Measurements from ENCODE around the gene HOMER3.

Gene HOMER3

GRCh38 chr19:18940769-18941627 lies at the start of gene HOMER3:
HOMER3 (minus strand) TSS chr19:18941217; CDS start chr19:18938982, 2,235 bp downstream.
- peak; percentile 45 to 49 for DNase-seq (ENCODE audit: low read depth in 2 of 2)

- DNase-seq (ENCODE audit: low read depth in 2 of 2): no peak
These were observed 49.2 kb upstream of the HOMER3 start for GRCh38 chr19:18990128-18990708.

GRCh38 chr19:18989316-18989715 lies 48.3 kb upstream of the HOMER3 start:
- DNase-seq (ENCODE audit: low read depth in 2 of 2): no peak

GRCh38 chr19:18987456-18987855 lies 46.4 kb upstream of the HOMER3 start:
- no peak for DNase-seq (ENCODE audit: low read depth in 2 of 2)

GRCh38 chr19:18985257-18985656 lies 44.2 kb upstream of the HOMER3 start:
- DNase-seq (ENCODE audit: low read depth in 2 of 2): no peak

- no peak for DNase-seq (ENCODE audit: low read depth in 2 of 2)
These were observed 43.2 kb upstream of the HOMER3 start for GRCh38 chr19:18984251-18984650.

- no peak for DNase-seq (ENCODE audit: low read depth in 2 of 2)
These were observed 41.7 kb upstream of the HOMER3 start for GRCh38 chr19:18982669-18983068.

GRCh38 chr19:18980432-18981020 lies 39.5 kb upstream of the HOMER3 start:
- DNase-seq (ENCODE audit: low read depth in 2 of 2): no peak

GRCh38 chr19:18978616-18979015 lies 37.6 kb upstream of the HOMER3 start:
- no peak for DNase-seq (ENCODE audit: low read depth in 2 of 2)

- DNase-seq (ENCODE audit: low read depth in 2 of 2): no peak
These were observed 34.9 kb upstream of the HOMER3 start for GRCh38 chr19:18975869-18976268.

GRCh38 chr19:18975011-18975410 lies 34.0 kb upstream of the HOMER3 start:
- no peak for DNase-seq (ENCODE audit: low read depth in 2 of 2)

GRCh38 chr19:18972851-18973250 lies 31.8 kb upstream of the HOMER3 start:
- DNase-seq (ENCODE audit: low read depth in 2 of 2): no peak

GRCh38 chr19:18972301-18972811 lies 31.3 kb upstream of the HOMER3 start:
- DNase-seq (ENCODE audit: low read depth in 2 of 2): no peak

GRCh38 chr19:18969931-18970659 lies 29.1 kb upstream of the HOMER3 start:
- no peak for DNase-seq (ENCODE audit: low read depth in 2 of 2)

- no peak for DNase-seq (ENCODE audit: low read depth in 2 of 2)
These were observed 26.5 kb upstream of the HOMER3 start for GRCh38 chr19:18967358-18968146.

- DNase-seq (ENCODE audit: low read depth in 2 of 2): no peak
These were observed 25.3 kb upstream of the HOMER3 start for GRCh38 chr19:18966307-18966706.

- no peak for DNase-seq (ENCODE audit: low read depth in 2 of 2)
These were observed 23.1 kb upstream of the HOMER3 start for GRCh38 chr19:18964121-18964520.

- DNase-seq (ENCODE audit: low read depth in 2 of 2): no peak
These were observed 21.0 kb upstream of the HOMER3 start for GRCh38 chr19:18961767-18962620.

GRCh38 chr19:18960370-18960769 lies 19.4 kb upstream of the HOMER3 start:
- DNase-seq (ENCODE audit: low read depth in 2 of 2): no peak

GRCh38 chr19:18955042-18955441 lies 14.0 kb upstream of the HOMER3 start:
- DNase-seq (ENCODE audit: low read depth in 2 of 2): no peak

All from stimulated activated CD8-positive, alpha-beta memory T cell treated with anti-CD3 and anti-CD28 coated beads, Interleukin-15, amount 100 ng/mL, for 48 hours (primary cell).